Adrenal gland (tissue), 12 donors: Measurements from ENCODE around the gene PACS2. TPM values are rescaled to one million over a fixed set of nuclear protein-coding genes. Genes with fewer than 3 reads are reported as not detected.

Experiments
- DNase-seq, 7 donors: peaks; one replicate each; pipeline ENCODE4 v3.0.0-alpha.2; 2019 to 2020
- H3K27ac ChIP-seq, 5 donors: fragments of 200-600 bp; sonication (generic) in 4 of 5; 1 replicate in 3 of 5; 2 replicates in 2 of 5; pipeline versions ENCODE4 v1.5.1 to v1.8.0; 2016 to 2020; ENCODE audit warnings: mild to moderate bottlenecking in 1 of 5
- H3K27me3 ChIP-seq: fragments of 200-600 bp; 2 replicates; pipeline ENCODE4 v1.8.0; 2021
- H3K36me3 ChIP-seq, 2 donors: fragments of 200-600 bp; replicated peaks in 1 of 2; 1 replicate in 1 of 2; 2 replicates in 1 of 2; pipeline versions ENCODE4 v1.5.1 to v1.8.0; 2018 to 2022
- H3K4me1 ChIP-seq, 2 donors: fragments of 200-600 bp; replicated peaks in 1 of 2; 1 replicate in 1 of 2; 2 replicates in 1 of 2; pipeline versions ENCODE4 v1.5.1 to v1.8.0; 2018 to 2021
- H3K4me3 ChIP-seq, 4 donors: fragments of 200-600 bp; sonication (generic) in 3 of 4; one replicate each; pipeline ENCODE4 v1.5.1; 2016 to 2018
- H3K9me3 ChIP-seq, 3 donors: fragments of 200-600 bp; sonication (generic) in 1 of 3; replicated peaks in 1 of 3; 1 replicate in 2 of 3; 2 replicates in 1 of 3; pipeline versions ENCODE4 v1.5.1 to v1.8.0; 2016 to 2021
- CTCF ChIP-seq, 6 experiments: fragments of 450-650 bp in 4 of 6; fragments of 200-600 bp in 2 of 6; sonication (generic) in 1 of 6; IDR thresholded peaks; 1 replicate in 5 of 6; 2 replicates in 1 of 6; pipeline versions ENCODE4 v1.5.1 to v1.8.0; 2016 to 2021; ENCODE audit warnings: antibody characterized with exemption in 6 of 6, mild to moderate bottlenecking in 2 of 6, moderate library complexity in 1 of 6
- POLR2A ChIP-seq, 2 donors: fragments of 450-650 bp; IDR thresholded peaks; one replicate each; pipeline ENCODE4 v1.6.1; 2017; ENCODE audit warnings: antibody characterized with exemption in 2 of 2, mild to moderate bottlenecking in 2 of 2, moderate library complexity in 1 of 2
- WGBS, 4 donors: extraction: QIAGEN DNeasy Blood & Tissue Kit in 2 of 4; methylation state at CpG; one replicate each; pipeline versions ENCODE4 v1.1.5 to v1.1.7; 2013 to 2017; 5-methylcytosine and 5-hydroxymethylcytosine counted together
- intact Hi-C, 2 donors: fragments of 100-400 bp; cut with DNase I; formaldehyde crosslinking; loops; one replicate each; pipeline versions ENCODE4 v1.14.1 to v1.15.0; 2022 to 2023
- polyA plus RNA-seq, 3 donors: library from polyadenylated mRNA; stranded (reverse); fragments of 200-250 nt in 2 of 3; fragments of 350-450 nt in 1 of 3; fragmentation: Illumina TruSeq in 1 of 3; extraction: RNeasy Lipid Tissue Mini Kit (QIAGEN cat#74804) in 1 of 3; gene quantifications; one replicate each; pipeline ENCODE4 v1.2.3, GENCODE V29; 2013 to 2014
- total RNA-seq, 9 donors: library from RNA; depleted of rRNA in 4 of 9; stranded (reverse); fragments of >200 nt in 4 of 9; fragments of 120-200 nt in 1 of 9; fragmentation: NEBNext Ultra II Directional in 1 of 9; extraction: Animal tissue kit (Norgen Biotek cat#: 25700) in 1 of 9; gene quantifications; one replicate each; pipeline versions ENCODE4 v1.1.0 to v1.2.4, GENCODE V29; 2013 to 2023
- donor health status: healthy with polysubstance abuse.
- donor health status: Bipolar disorder and iron deficiency.
- donor health status: DM: yes; HTN: yes; CAD: no.
- donor health status: DM: no; HTN: no; CAD: no.
- donor health status: DM: no; HTN: no; CAD: no.
- donor health status: DM: yes; HTN: yes; CAD: no.

The PACS2 gene
- total and polyA plus RNA-seq, 12 donors, result 19.5 to 221 (median 81.1) TPM

GRCh38 chr14:105280525-105280924 lies 34.0 kb upstream of the PACS2 start:
- Histone ChIP-seq H3K27ac (no peak overlapping the region), H3K4me1 (peaks cover 0 to 3% of the 10 kb centered on the region in 2 donors), H3K9me3 (no peaks in the 10 kb centered on the region), H3K36me3 (no peaks in the 10 kb centered on the region), H3K27me3 (no peaks in the 10 kb centered on the region), H3K4me3 (no peak overlapping the region)
- intact Hi-C loops, result loop anchor here in 1 of 2 donors (5.0 kb wide), 1 partner anchor 78 kb away; no protein-coding TSS in a partner anchor
- no peak for DNase-seq
- WGBS, 4 donors, result 70 to 95% (median 89%) methylated on average over 7 to 21 of the region's 21 CpGs
- no peak for TF ChIP-seq CTCF (IDR thresholded peaks at IDR 0.05)
- TF ChIP-seq POLR2A (IDR thresholded peaks at IDR 0.05), result no peak

DNA sequence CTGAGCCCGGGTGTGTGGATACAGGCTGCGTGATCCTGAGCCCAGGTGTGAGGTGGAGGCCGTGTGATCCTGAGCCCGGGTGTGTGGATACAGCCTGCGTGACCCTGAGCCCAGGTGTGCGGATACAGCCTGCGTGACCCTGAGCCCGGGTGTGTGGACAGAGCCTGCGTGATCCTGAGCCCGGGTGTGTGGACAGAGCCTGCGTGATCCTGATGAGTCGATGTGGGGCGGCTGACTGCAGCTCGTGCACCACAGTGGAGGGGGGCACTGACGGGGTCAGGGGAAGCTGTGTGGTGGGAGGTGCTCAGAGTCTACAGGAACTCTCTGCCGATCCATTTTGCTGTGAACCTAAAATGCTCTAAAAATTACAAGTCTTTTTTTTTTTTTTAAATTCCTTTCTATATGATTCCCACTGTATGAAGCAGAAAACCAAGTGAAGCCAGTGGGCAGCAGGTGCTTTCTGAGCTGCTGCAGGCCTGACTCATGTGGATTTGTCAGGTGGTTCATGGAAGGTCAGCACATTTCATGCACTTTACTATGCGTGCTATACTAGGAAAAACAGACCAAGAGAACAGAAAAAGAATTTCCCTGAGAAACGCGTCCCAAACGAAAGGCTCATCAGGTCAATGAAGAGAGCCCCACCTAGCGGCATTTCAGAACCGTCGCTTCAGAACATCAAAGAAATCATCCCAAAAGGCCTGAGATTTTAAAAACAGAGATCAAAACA lies 33.0 kb upstream of the PACS2 start:
- Histone ChIP-seq H3K36me3 (no peaks in the 10 kb centered on the region), H3K27ac (peak overlapping the region in 1 of 5 donors; percentile 22), H3K27me3 (no peaks in the 10 kb centered on the region), H3K9me3 (no peaks in the 10 kb centered on the region), H3K4me1 (peaks cover 0 to 3% of the 10 kb centered on the region in 2 donors), H3K4me3 (no peak overlapping the region)
- intact Hi-C loops, result loop anchor here in 1 of 2 donors (5.0 kb wide), 1 partner anchor 79 kb away; no protein-coding TSS in a partner anchor
- peak; percentile 49 to 71 (median 63) for DNase-seq
- 41 to 50% (median 46%) methylated on average over 18 to 23 of the region's 23 CpGs for WGBS, 4 donors
- TF ChIP-seq CTCF (IDR thresholded peaks at IDR 0.05) (peak; percentile 24 to 71 (median 63)), POLR2A (IDR thresholded peaks at IDR 0.05) (no peak)

GRCh38 chr14:105282098-105282725 lies 32.3 kb upstream of the PACS2 start:
- no peak for DNase-seq
- no peaks in the 10 kb centered on the region for H3K9me3 ChIP-seq
- H3K4me3 ChIP-seq, result no peak overlapping the region
- peaks cover 0 to 3% of the 10 kb centered on the region in 2 donors for H3K4me1 ChIP-seq
- no peaks in the 10 kb centered on the region for H3K27me3 ChIP-seq
- intact Hi-C loops, result loop anchor here in 1 of 2 donors (5.0 kb wide), 1 partner anchor 80 kb away; no protein-coding TSS in a partner anchor
- H3K27ac ChIP-seq, result no peak overlapping the region
- WGBS, 4 donors, result 59 to 65% (median 61%) methylated on average over 16 of the region's 16 CpGs
- H3K36me3 ChIP-seq, result no peaks in the 10 kb centered on the region
- no peak for TF ChIP-seq CTCF (IDR thresholded peaks at IDR 0.05)
- no peak for TF ChIP-seq POLR2A (IDR thresholded peaks at IDR 0.05)

- Histone ChIP-seq H3K27ac (no peak overlapping the region), H3K27me3 (no peaks in the 10 kb centered on the region), H3K36me3 (no peaks in the 10 kb centered on the region), H3K4me1 (peaks cover 0 to 3% of the 10 kb centered on the region in 2 donors), H3K9me3 (no peaks in the 10 kb centered on the region), H3K4me3 (no peak overlapping the region)
- no peak for TF ChIP-seq CTCF (IDR thresholded peaks at IDR 0.05)
- 76 to 92% (median 83%) methylated on average over 5 to 10 of the region's 10 CpGs for WGBS, 4 donors
- no peak for DNase-seq
- intact Hi-C loops, result loop anchor here in 1 of 2 donors (5.0 kb wide), 1 partner anchor 81 kb away; no protein-coding TSS in a partner anchor
Observed at GRCh38 chr14:105283028-105283427, 31.5 kb upstream of the PACS2 start.
